HFF-Myc (cell line): ENCODE data around the gene TBCE.

Source experiments
- DNase-seq: peaks from one replicate; pipeline ENCODE4 v3.0.0-alpha.2; 2011; ENCODE audit warnings: low read depth; ENCODE audit errors: extremely low read depth
- H3K4me3 ChIP-seq: replicated peaks from 2 replicates; pipeline ENCODE4 v1.5.1; 2011; ENCODE audit warnings: low read depth, mild to moderate bottlenecking, control low read depth, low read length
- TF ChIP-seq, protein P1 (sequence below): IDR thresholded peaks from 2 replicates; pipeline ENCODE4 v1.5.1; 2012; ENCODE audit warnings: mild to moderate bottlenecking, low read depth, low read length, control low read depth; ENCODE audit errors: missing control alignments

The TBCE gene

GRCh38 chr1:235326719-235327558 is 40.3 kb upstream of the TBCE start:
- peak overlapping the region; percentile 97 for H3K4me3 ChIP-seq
- DNase-seq: no peak
- TF ChIP-seq, protein P1, sequence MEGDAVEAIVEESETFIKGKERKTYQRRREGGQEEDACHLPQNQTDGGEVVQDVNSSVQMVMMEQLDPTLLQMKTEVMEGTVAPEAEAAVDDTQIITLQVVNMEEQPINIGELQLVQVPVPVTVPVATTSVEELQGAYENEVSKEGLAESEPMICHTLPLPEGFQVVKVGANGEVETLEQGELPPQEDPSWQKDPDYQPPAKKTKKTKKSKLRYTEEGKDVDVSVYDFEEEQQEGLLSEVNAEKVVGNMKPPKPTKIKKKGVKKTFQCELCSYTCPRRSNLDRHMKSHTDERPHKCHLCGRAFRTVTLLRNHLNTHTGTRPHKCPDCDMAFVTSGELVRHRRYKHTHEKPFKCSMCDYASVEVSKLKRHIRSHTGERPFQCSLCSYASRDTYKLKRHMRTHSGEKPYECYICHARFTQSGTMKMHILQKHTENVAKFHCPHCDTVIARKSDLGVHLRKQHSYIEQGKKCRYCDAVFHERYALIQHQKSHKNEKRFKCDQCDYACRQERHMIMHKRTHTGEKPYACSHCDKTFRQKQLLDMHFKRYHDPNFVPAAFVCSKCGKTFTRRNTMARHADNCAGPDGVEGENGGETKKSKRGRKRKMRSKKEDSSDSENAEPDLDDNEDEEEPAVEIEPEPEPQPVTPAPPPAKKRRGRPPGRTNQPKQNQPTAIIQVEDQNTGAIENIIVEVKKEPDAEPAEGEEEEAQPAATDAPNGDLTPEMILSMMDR: no peak

- H3K4me3 ChIP-seq: peak within 1 kb of the TSS; percentile 97
- no peak for DNase-seq
- TF ChIP-seq, protein P1: no peak
Observed at GRCh38 chr1:235327559-235328270, 39.5 kb upstream of the TBCE start, which contains the start of gene ARID4B. TSS of gene ARID4B (minus strand) at chr1:235328179. CDS start at chr1:235326919, 1,260 bp downstream.

DNA sequence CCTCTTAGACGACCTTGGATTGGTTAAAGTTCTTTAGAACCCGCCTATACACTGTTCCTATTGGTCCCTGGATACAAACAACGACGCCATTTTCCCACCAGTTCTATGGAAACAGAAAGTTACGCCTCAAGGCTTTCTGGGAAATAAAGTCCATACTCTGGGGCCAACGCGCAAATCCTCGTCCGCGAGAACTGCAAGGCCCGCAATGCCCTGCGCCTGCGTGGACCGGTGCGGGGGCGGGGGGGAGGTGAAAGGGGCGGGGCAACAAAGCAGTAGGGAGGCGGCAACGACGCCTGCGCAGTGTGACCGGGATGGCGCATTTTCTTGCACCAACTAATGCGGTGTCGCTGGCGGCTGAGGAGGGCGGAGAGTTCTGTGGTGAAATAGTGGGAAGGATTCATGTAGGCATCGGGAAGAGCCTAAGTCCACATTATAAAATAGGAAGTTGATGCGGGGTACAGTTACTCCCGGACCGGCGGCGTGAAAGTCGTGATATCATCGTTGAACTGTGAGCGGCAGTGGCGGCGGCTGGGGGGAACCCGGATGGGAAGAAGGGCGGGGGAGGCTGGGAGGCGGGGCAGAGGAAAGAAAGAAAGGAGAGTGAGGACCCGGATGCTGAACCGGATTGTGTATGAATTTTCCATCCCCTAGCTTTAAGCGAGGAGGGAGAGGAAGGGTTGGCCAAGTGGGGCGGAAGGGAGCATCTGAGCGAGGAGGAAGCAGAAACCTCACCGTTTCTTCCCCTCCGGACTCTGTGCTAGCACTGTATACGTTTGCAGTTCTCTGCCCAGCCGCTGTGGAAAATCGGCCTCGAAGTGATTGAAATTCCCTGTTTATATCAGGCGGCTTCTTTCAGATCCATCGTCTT is 38.7 kb upstream of the TBCE start, which contains the start of gene GGPS1:
TSS of gene GGPS1 (plus strand) at position 300 of the 868 bp plus-strand sequence. CDS start 6,695 bp downstream, outside the sequence.
- peak; percentile 100 for DNase-seq
- TF ChIP-seq, protein P1: no peak
- peak within 1 kb of the TSS; percentile 97 for H3K4me3 ChIP-seq

DNA sequence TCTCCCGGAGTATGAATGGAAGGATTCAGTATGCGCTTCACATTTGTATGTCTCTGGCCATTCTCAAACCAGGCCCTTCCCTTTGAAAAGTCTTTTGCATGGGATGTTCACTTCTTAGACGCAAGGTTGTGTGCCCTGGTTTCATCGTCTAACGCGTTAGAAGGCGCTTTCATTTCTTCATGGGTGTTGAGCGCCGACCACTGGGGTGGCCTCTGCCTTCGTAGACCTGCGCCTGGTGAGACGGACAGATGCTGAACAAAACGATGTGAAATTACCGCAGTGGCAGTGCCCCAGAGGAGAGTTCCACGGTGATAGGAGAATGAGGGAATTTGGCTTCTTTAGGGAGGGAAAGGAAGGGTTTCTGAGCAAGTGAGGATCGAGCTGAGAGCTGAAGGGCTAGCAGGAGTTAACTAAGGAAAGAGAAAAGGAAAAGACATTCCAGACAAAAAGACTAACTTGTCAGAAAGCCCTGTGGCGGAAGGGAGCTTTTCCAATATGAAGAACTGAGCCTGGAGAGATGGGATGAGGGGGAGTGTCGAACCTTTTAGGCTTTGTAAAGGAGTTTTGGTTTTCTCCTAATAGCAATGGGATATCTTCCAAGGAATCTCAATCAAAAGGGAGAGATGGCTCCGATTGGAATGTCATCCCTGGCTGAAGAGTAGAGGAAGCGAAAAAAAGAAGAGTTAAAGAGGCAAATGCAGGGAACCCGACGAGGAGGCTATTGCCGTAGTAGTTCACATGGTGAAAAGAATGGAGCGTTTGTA is 37.9 kb upstream of the TBCE start:
- no peak for DNase-seq
- H3K4me3 ChIP-seq: peak overlapping the region; percentile 97
- TF ChIP-seq, protein P1: no peak

DNA sequence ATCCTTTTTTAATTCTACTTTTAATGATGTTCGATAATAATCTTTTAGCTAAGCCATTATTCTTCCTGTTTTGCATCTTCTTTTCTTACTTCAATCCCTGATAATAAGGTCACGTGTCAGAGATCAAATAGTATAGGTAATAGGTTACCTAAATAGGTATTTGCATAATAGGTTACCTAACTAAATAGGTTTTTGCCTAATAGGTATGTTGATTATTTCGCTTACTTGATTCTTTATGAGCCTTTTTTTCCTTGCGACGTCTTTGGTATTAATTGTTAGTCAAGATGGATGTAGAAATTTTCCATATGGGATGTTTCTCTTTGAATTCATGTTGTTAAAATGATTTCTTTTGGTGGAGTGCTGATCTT is 36.3 kb upstream of the TBCE start:
- TF ChIP-seq, protein P1: no peak
- DNase-seq: no peak
- peak overlapping the region; percentile 97 for H3K4me3 ChIP-seq

DNA sequence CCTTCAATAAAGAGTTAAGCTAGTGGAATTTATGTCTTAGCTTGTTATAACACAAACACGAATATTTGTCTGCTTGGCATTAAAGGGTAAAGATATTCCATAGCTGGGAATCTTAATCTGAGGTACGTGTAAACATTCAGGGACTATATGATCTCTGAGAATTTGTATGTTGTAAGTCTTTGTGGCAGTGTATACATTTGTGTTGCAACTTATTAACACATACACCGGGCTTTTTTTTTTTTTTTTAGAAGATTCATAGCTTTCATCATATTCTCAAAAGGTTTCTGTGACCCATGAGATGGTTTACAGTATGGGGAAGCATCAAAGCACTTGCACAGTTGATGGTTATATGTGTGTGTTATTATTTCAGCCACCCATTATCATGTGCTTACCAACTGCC is 35.8 kb upstream of the TBCE start:
- DNase-seq: no peak
- no peak overlapping the region; the same call in 1 of the 2 replicates for H3K4me3 ChIP-seq
- TF ChIP-seq, protein P1: no peak
